ENCODE measurements around the gene FMNL3.
"Not testable (repeated sequence)": the region's sequence is repeated elsewhere in the genome, so short reads cannot be mapped to it uniquely, and the experiment has no call there.

FMNL3 gene

DNA sequence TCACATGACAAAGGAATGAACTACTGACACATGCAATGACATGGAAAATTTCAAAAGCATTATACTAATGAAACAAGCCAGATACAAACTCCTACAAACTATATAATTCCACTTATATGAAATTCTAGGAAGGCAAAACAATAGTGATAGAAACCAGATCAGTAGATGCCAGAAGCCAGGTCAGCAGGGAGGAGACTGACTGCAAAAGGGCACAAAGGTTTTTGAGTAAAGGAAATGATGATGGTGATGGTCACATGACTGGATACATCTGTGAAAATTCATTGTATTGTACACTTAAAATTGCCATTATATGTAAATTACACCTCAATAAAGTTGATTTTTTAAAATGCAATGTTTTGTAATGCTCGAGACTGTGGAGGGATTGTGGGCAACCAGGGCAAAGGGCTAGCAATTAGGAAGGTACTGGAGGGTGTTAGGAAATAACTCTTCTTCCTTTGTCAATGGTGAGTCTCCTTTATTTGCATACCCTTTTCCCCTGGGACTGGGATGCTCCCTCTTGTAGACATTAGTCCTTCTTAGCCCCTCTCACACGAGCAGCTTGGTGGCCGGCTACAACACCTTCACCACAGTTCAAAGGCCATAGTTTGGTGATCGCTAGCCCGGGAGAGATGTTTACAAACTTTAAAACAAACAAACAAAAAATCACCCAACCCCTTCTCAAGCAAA, 90.5 kb downstream of the FMNL3 start:
- no peak overlapping the region for H3K4me3 ChIP-seq (ENCODE audit: low read depth, low read length)
- no peak for DNase-seq (ENCODE audit: low read depth)
- TF ChIP-seq, protein P1, sequence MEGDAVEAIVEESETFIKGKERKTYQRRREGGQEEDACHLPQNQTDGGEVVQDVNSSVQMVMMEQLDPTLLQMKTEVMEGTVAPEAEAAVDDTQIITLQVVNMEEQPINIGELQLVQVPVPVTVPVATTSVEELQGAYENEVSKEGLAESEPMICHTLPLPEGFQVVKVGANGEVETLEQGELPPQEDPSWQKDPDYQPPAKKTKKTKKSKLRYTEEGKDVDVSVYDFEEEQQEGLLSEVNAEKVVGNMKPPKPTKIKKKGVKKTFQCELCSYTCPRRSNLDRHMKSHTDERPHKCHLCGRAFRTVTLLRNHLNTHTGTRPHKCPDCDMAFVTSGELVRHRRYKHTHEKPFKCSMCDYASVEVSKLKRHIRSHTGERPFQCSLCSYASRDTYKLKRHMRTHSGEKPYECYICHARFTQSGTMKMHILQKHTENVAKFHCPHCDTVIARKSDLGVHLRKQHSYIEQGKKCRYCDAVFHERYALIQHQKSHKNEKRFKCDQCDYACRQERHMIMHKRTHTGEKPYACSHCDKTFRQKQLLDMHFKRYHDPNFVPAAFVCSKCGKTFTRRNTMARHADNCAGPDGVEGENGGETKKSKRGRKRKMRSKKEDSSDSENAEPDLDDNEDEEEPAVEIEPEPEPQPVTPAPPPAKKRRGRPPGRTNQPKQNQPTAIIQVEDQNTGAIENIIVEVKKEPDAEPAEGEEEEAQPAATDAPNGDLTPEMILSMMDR (IDR thresholded peaks at IDR 0.05; ENCODE audit: insufficient read depth, low read depth, low read length, missing control alignments): no peak

DNA sequence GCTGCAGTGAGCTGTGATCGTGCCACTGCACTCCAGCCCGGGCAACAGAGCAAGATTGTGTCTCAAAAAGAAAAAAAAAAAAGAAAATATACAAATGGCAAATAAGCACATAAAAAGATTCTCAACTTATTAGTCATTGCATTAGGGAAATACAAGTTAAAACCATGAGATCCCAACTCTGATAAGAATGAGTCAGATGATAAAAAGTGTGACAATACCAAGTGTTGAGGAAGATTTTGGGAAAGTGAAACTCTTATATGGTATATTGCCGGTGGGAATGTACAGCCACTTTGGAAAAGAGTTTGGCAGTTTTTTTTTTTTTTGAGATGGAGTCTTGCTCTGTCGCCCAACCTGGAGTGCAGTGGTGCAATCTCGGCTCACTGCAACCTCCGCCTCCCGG, 91.5 kb downstream of the FMNL3 start:
- TF ChIP-seq, protein P1 (IDR thresholded peaks at IDR 0.05; ENCODE audit: insufficient read depth, low read depth, low read length, missing control alignments): no peak
- DNase-seq (ENCODE audit: low read depth): no peak
- H3K4me3 ChIP-seq (ENCODE audit: low read depth, low read length): no peak overlapping the region

DNA sequence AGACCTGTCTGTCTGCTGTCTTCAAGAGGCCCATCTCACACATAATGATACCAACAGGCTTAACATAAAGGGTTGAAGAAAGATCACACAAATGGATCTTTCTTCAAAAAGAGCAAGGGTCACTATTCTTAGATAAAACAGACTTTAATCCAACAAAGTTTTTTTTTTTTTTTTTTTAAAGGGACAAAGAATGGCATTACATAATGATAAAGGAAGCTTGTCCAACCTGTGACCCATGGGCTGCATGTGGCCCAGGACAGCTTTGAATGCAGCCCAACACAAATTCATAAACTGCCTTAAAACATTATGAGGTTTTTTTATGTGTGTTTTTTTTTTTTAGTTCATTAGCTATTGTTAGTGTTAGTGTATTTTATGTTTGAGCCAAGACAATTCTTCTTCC, 95.0 kb downstream of the FMNL3 start:
- no peak for DNase-seq (ENCODE audit: low read depth)
- no peak overlapping the region for H3K4me3 ChIP-seq (ENCODE audit: low read depth, low read length)
- TF ChIP-seq, protein P1 (IDR thresholded peaks at IDR 0.05; ENCODE audit: insufficient read depth, low read depth, low read length, missing control alignments): no peak

DNA sequence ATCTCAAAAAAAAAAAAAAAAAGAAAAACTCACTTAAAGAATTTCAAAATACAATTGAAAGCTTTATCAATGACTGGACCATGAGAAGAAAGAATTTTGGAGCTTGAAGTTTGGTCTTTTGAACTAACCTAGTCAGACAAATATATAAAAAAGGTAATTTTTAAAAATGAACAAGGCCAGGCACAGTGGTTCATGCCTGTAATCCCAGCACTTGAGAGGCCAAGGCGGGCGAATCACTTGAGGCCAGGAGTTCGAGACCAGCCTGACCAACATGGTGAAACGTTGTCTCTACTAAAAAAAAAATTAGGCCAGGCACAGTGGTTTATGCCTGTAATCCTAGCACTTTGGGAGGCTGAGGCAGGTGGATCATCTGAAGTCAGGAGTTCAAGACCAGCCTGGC, 96.4 kb downstream of the FMNL3 start:
- DNase-seq (ENCODE audit: low read depth); H3K4me3 ChIP-seq (ENCODE audit: low read depth, low read length): not testable (repeated sequence)

DNA sequence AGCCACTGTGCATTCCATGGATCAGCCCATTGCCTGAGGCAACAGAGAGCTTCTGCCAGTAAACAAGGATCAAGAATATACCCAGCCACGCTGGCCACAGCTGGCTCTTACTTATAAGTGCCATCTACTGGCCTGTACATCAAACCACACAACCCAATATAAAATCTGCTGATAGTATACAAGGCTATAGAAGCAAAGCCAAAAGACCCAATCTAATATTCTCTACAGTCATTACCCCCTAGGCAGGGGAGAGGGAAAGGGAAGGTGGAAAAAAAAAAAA, 97.4 kb downstream of the FMNL3 start:
- TF ChIP-seq, protein P1 (IDR thresholded peaks at IDR 0.05; ENCODE audit: insufficient read depth, low read depth, low read length, missing control alignments): no peak
- no peak overlapping the region for H3K4me3 ChIP-seq (ENCODE audit: low read depth, low read length)
- no peak for DNase-seq (ENCODE audit: low read depth)

DNA sequence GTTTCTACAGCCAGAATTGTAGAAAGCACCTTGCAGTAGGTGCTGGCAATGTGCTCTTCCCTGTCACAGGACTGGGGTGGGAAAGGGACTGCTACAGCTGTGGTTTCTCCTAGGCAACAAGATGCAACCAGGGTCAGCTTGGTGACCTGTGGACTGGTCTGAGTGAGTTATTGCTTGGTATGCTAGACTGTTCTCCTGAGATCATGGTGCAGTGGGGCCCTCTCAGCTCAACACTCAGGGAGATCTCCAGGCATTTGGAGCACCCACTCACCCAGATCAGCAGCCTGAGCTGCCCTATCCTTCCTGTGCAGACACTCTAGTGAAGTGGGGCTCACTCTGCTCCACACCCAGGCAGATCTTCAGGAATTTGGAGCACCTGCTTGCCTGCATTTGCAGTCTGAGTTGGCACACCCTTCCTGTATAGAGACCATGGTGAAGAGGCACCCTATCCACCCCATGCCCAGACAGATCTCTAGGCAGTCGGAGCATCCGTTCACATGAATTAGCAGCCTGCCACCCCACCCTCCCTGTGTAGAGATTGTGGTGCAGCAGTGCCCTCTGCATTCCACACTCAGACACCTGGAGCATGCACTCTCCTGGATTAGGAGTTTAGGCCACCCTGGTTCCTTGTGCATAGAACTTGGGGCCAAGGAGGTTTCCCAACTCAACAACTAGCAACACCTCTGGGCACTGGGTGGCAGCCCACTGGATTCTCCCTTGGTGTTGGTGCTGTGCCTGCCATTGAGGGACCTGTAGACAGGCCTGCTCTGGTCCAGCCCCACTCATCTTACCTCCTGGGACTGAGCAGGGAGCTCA, 97.9 kb downstream of the FMNL3 start:
- TF ChIP-seq, protein P1 (IDR thresholded peaks at IDR 0.05; ENCODE audit: insufficient read depth, low read depth, low read length, missing control alignments): no peak
- no peak overlapping the region for H3K4me3 ChIP-seq (ENCODE audit: low read depth, low read length)
- DNase-seq (ENCODE audit: low read depth): no peak

DNA sequence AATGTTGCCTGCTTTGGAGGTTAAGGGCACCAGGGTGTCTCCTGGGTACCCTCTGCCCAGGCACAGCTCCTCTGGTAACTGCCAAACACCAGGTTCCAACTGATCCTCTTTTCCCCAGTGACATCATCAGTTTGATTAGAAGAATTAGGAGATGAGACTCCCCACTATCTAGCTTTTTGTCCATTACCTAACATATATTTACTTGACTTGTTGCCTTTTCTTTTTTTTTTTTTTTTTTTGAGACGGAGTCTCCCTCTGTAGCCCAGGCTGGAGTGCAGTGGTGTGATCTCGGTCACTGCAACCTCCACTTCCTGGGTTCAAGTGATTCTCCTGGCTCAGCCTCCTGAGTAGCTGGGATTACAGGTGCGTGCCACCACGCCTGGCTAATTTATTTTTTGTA, 101.7 kb downstream of the FMNL3 start, which contains the start of gene FAM186B:
Gene FAM186B, minus strand, starts transcription at position 101 of the 400 bp plus-strand sequence. CDS start 162 bp downstream, outside the sequence.
- not testable (repeated sequence) for DNase-seq (ENCODE audit: low read depth); H3K4me3 ChIP-seq (ENCODE audit: low read depth, low read length)

DNA sequence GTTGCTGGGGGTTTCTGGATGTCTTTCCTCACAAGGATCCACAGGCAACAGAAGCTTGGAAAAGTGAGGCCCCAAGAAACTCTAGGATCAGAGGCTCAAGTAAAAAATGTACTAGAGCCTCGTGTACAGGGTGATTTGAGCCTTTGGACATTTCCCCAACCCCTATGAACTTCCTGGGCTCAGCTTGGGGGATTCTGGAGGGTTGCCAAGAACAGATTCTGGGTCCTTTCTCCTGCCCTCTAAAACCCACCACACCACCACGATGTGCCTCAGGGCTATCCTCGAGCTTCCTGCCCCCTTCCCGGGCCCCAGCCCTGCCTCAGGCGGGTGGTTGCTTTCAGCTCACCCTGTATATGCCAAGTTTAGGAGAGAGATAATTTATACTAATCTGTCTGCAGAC, 102.3 kb downstream of the FMNL3 start:
- H3K4me3 ChIP-seq (ENCODE audit: low read depth, low read length): no peak overlapping the region
- no peak for DNase-seq (ENCODE audit: low read depth)
- TF ChIP-seq, protein P1 (IDR thresholded peaks at IDR 0.05; ENCODE audit: insufficient read depth, low read depth, low read length, missing control alignments): no peak
